HG03457 (cell line): ENCODE results near the gene TMX3.

Source experiments
- ATAC-seq: cut with Tn5 transposase; IDR thresholded peaks from one replicate; pipeline ENCODE4 v1.9.1; 2021; ENCODE audit warnings: moderate number of reproducible peaks; ENCODE audit not compliant: unreplicated experiment

TMX3 gene

GRCh38 chr18:68713131-68713530 lies 1.8 kb downstream of the TMX3 start:
- ATAC-seq: no peak

- no peak for ATAC-seq
Observed at GRCh38 chr18:68707646-68708045, 7.3 kb downstream of the TMX3 start.

GRCh38 chr18:68705119-68705518 lies 9.8 kb downstream of the TMX3 start:
- no peak for ATAC-seq

GRCh38 chr18:68703326-68703725 lies 11.6 kb downstream of the TMX3 start:
- no peak for ATAC-seq

GRCh38 chr18:68701353-68701752 lies 13.6 kb downstream of the TMX3 start:
- ATAC-seq: no peak

- no peak for ATAC-seq
Observed at GRCh38 chr18:68699043-68699442, 15.9 kb downstream of the TMX3 start.

- no peak for ATAC-seq
Observed at GRCh38 chr18:68696937-68697336, 18.0 kb downstream of the TMX3 start.

- no peak for ATAC-seq
Observed at GRCh38 chr18:68694316-68694715, 20.6 kb downstream of the TMX3 start.

- no peak for ATAC-seq
Observed at GRCh38 chr18:68693091-68693815, 21.7 kb downstream of the TMX3 start.

- no peak for ATAC-seq
Observed at GRCh38 chr18:68679528-68679927, 35.4 kb downstream of the TMX3 start.

- no peak for ATAC-seq
Observed at GRCh38 chr18:68676913-68677312, 38.0 kb downstream of the TMX3 start.

GRCh38 chr18:68667121-68667520 lies 47.8 kb downstream of the TMX3 start:
- no peak for ATAC-seq

- ATAC-seq: no peak
Observed at GRCh38 chr18:68666381-68666780, 48.5 kb downstream of the TMX3 start.

- ATAC-seq: no peak
Observed at GRCh38 chr18:68665628-68666027, 49.3 kb downstream of the TMX3 start.

GRCh38 chr18:68662754-68663153 lies 52.2 kb downstream of the TMX3 start:
- no peak for ATAC-seq

- no peak for ATAC-seq
Observed at GRCh38 chr18:68660354-68661183, 54.3 kb downstream of the TMX3 start.

GRCh38 chr18:68648191-68648590 lies 66.7 kb downstream of the TMX3 start:
- no peak for ATAC-seq

GRCh38 chr18:68642003-68642402 lies 72.9 kb downstream of the TMX3 start:
- ATAC-seq: no peak

- ATAC-seq: no peak
Observed at GRCh38 chr18:68640861-68641260, 74.0 kb downstream of the TMX3 start.

- no peak for ATAC-seq
Observed at GRCh38 chr18:68638613-68639012, 76.3 kb downstream of the TMX3 start.

- ATAC-seq: no peak
Observed at GRCh38 chr18:68627812-68628211, 87.1 kb downstream of the TMX3 start.
